NCI-H2171 (cell line): ENCODE results near the gene CES2.

Experiments used
- DNase-seq: peaks from one replicate; lab custom pipeline; 2025; lab: John Stamatoyannopoulos, UW

CES2 gene

GRCh38 chr16:66918803-66919568 is 16.3 kb upstream of the CES2 start, which contains the start of gene CDH16:
CDH16 (minus strand) TSS chr16:66918885; CDS start chr16:66918065, 820 bp downstream.
- peak; percentile 42 for DNase-seq

- no peak for DNase-seq
Observed at GRCh38 chr16:66919569-66920298, 15.6 kb upstream of the CES2 start.

- DNase-seq: no peak
Observed at GRCh38 chr16:66920299-66920590, 15.1 kb upstream of the CES2 start.

- DNase-seq: no peak
Observed at GRCh38 chr16:66920924-66921680, 14.2 kb upstream of the CES2 start.

GRCh38 chr16:66921729-66922450 is 13.4 kb upstream of the CES2 start:
- no peak for DNase-seq

- DNase-seq: peak; percentile 93
Observed at GRCh38 chr16:66923247-66923731, 12.0 kb upstream of the CES2 start.

GRCh38 chr16:66923866-66924265 is 11.4 kb upstream of the CES2 start:
- DNase-seq: peak; percentile 22

GRCh38 chr16:66924527-66925321 is 10.6 kb upstream of the CES2 start:
- no peak for DNase-seq

GRCh38 chr16:66925322-66925840 is 9.9 kb upstream of the CES2 start, which contains the start of gene RRAD:
RRAD (minus strand) TSS chr16:66925535; CDS start chr16:66925179, 356 bp downstream.
- no peak for DNase-seq

GRCh38 chr16:66926171-66926947 is 9.0 kb upstream of the CES2 start:
- DNase-seq: no peak

GRCh38 chr16:66926961-66927436 is 8.3 kb upstream of the CES2 start:
- DNase-seq: no peak

- no peak for DNase-seq
Observed at GRCh38 chr16:66927918-66928649, 7.2 kb upstream of the CES2 start.

- DNase-seq: no peak
Observed at GRCh38 chr16:66928702-66929388, 6.5 kb upstream of the CES2 start.

GRCh38 chr16:66930189-66930588 is 5.1 kb upstream of the CES2 start:
- DNase-seq: no peak

- DNase-seq: no peak
Observed at GRCh38 chr16:66931665-66932064, 3.7 kb upstream of the CES2 start.

GRCh38 chr16:66932076-66932475 is 3.2 kb upstream of the CES2 start:
- DNase-seq: no peak

GRCh38 chr16:66933776-66934137 is 1.6 kb upstream of the CES2 start:
- DNase-seq: no peak

GRCh38 chr16:66934138-66934838 is 1.0 kb upstream of the CES2 start, which contains the start of gene CIAO2B:
CIAO2B (minus strand) TSS chr16:66934402; CDS start chr16:66934364, 38 bp downstream.
- DNase-seq: peak; percentile 86
